Keratinocyte (primary cell): Measurements from ENCODE around the gene MAB21L3. TPM values are rescaled to one million over a fixed set of nuclear protein-coding genes. Genes with fewer than 3 reads are reported as not detected.

ENCODE experiments used
- DNase-seq: peaks from one replicate; pipeline ENCODE4 v3.0.0-alpha.2; 2011; ENCODE audit warnings: low read depth, missing footprints, low spot score
- FAIRE-seq: peaks from 2 replicates; lab custom pipeline; 2011; peaks lifted over from hg19 to GRCh38; lab: Jason Lieb, UNC
- H2AFZ ChIP-seq: 2 replicates; pipeline ENCODE4 v1.6.0; 2012; ENCODE audit warnings: low read length, control low read depth, inconsistent platforms; ENCODE audit not compliant: control insufficient read depth
- H3K27ac ChIP-seq: 2 replicates; pipeline ENCODE4 v1.5.1; 2011; ENCODE audit warnings: low read length; ENCODE audit not compliant: control insufficient read depth, insufficient read depth
- H3K27me3 ChIP-seq: 3 replicates; pipeline ENCODE4 v1.6.0; 2011; ENCODE audit warnings: low read length; ENCODE audit not compliant: control insufficient read depth, insufficient read depth; ENCODE audit errors: extremely low read depth
- H3K36me3 ChIP-seq, 2 experiments: 2 replicates in 1 of 2; 3 replicates in 1 of 2; pipeline ENCODE4 v1.5.1; 2011; ENCODE audit warnings: low read length in 2 of 2, mild to moderate bottlenecking in 1 of 2; ENCODE audit not compliant: control insufficient read depth in 2 of 2, insufficient read depth in 2 of 2; ENCODE audit errors: extremely low read depth in 1 of 2
- H3K4me1 ChIP-seq: 3 replicates; pipeline ENCODE4 v1.5.1; 2011; ENCODE audit warnings: low read length; ENCODE audit not compliant: control insufficient read depth, insufficient read depth; ENCODE audit errors: extremely low read depth
- H3K4me2 ChIP-seq: 3 replicates; pipeline ENCODE4 v1.6.0; 2011; ENCODE audit warnings: low read depth, low read length; ENCODE audit not compliant: control insufficient read depth, insufficient read depth; ENCODE audit errors: extremely low read depth
- H3K4me3 ChIP-seq, 3 experiments: fragments of 200-600 bp in 1 of 3; sonication (generic) in 1 of 3; 2 replicates in 2 of 3; 3 replicates in 1 of 3; pipeline ENCODE4 v1.5.1; 2011 to 2016; ENCODE audit warnings: low read length in 3 of 3, mild to moderate bottlenecking in 3 of 3, control low read depth in 2 of 3, inconsistent platforms in 1 of 3, low read depth in 1 of 3, mixed read lengths in 1 of 3, mixed run types in 1 of 3, moderate library complexity in 1 of 3; ENCODE audit not compliant: control insufficient read depth in 2 of 3, insufficient read depth in 2 of 3; ENCODE audit errors: extremely low read depth in 1 of 3
- H3K79me2 ChIP-seq: 2 replicates; pipeline ENCODE4 v1.6.0; 2012; ENCODE audit warnings: low read length; ENCODE audit not compliant: control insufficient read depth, insufficient read depth
- H3K9ac ChIP-seq: 3 replicates; pipeline ENCODE4 v1.6.0; 2011; ENCODE audit warnings: low read length; ENCODE audit not compliant: control insufficient read depth, insufficient read depth; ENCODE audit errors: extremely low read depth
- H3K9me1 ChIP-seq: 3 replicates; pipeline ENCODE4 v1.6.0; 2011; ENCODE audit warnings: low read length; ENCODE audit not compliant: control insufficient read depth, insufficient read depth; ENCODE audit errors: extremely low read depth
- H3K9me3 ChIP-seq: 2 replicates; pipeline ENCODE4 v1.5.1; 2012; ENCODE audit warnings: low read depth, low read length; ENCODE audit not compliant: control insufficient read depth
- H4K20me1 ChIP-seq: 3 replicates; pipeline ENCODE4 v1.6.0; 2011; ENCODE audit warnings: low read length; ENCODE audit not compliant: control insufficient read depth, insufficient read depth; ENCODE audit errors: extremely low read depth
- CTCF ChIP-seq, 3 experiments: IDR thresholded peaks in 1 of 3; conservative IDR thresholded peaks in 1 of 3; optimal IDR thresholded peaks in 1 of 3; 2 replicates in 2 of 3; 3 replicates in 1 of 3; pipeline versions ENCODE3 to v1.5.1; 2011; ENCODE audit warnings: low read length in 3 of 3, mild to moderate bottlenecking in 3 of 3, moderate library complexity in 2 of 3, control low read depth in 1 of 3, inconsistent platforms in 1 of 3; ENCODE audit not compliant: insufficient read depth in 2 of 3; ENCODE audit errors: extremely low read depth in 1 of 3
- EZH2 ChIP-seq: IDR thresholded peaks from one replicate; pipeline ENCODE4 v1.6.1; 2012; ENCODE audit warnings: inconsistent platforms, mild to moderate bottlenecking, low read length, moderate library complexity
- dilution Hi-C: fragments of 300-500 bp; cut with MboI; formaldehyde crosslinking; loops from one replicate; pipeline ENCODE4 v1.7.0; 2020; ENCODE audit warnings: low sequenced_read_pairs; ENCODE audit not compliant: extremely low pct_ligation_motif_present
- polyA plus RNA-seq, 5 experiments: library from polyadenylated mRNA; depleted of rRNA in 3 of 5; stranded (reverse) in 3 of 5; stranded (forward) in 1 of 5; unstranded in 1 of 5; fragments of >200 nt; gene quantifications; 1 replicate in 1 of 5; 2 replicates in 3 of 5; 3 replicates in 1 of 5; pipeline versions ENCODE4 v1.2.1 to v1.2.3, GENCODE V29; 2011 to 2012; ENCODE audit warnings: missing spikeins in 2 of 5, low read depth in 1 of 5, low replicate concordance in 1 of 5

MAB21L3 gene
- polyA plus RNA-seq, 1 donor (not counting 4 experiments of a cell fraction or from before 2014, with no cell fraction given) = 0.29 TPM

- H3K4me2 ChIP-seq = no peak overlapping the region
- no peak overlapping the region for H3K27ac ChIP-seq
- H3K4me3 ChIP-seq = no peak overlapping the region
- H3K36me3 ChIP-seq = no peaks in the 10 kb centered on the region
- DNase-seq (no peak), FAIRE-seq (no peak)
- dilution Hi-C loops = no loop called here
- no peaks in the 10 kb centered on the region for H4K20me1 ChIP-seq
- no peaks in the 10 kb centered on the region for H3K79me2 ChIP-seq
- H3K4me1 ChIP-seq = peaks cover 14% of the 10 kb centered on the region
- H3K9me1 ChIP-seq = no peaks in the 10 kb centered on the region
- no peak overlapping the region for H3K9ac ChIP-seq
- H2AFZ ChIP-seq = no peak overlapping the region
- no peaks in the 10 kb centered on the region for H3K27me3 ChIP-seq
- TF ChIP-seq EZH2 (no peak), CTCF (optimal IDR thresholded peaks at IDR 0.05 in 1 of 3, IDR thresholded peaks at IDR 0.05 in 1 of 3, conservative IDR thresholded peaks at IDR 0.05 in 1 of 3; ENCODE audit: extremely low read depth in 1 of 3, insufficient read depth in 2 of 3, low read length in 3 of 3) (no peak)
- no peaks in the 10 kb centered on the region for H3K9me3 ChIP-seq
Measured at GRCh38 chr1:116134476-116134773, 23.2 kb downstream of the MAB21L3 start.

DNA sequence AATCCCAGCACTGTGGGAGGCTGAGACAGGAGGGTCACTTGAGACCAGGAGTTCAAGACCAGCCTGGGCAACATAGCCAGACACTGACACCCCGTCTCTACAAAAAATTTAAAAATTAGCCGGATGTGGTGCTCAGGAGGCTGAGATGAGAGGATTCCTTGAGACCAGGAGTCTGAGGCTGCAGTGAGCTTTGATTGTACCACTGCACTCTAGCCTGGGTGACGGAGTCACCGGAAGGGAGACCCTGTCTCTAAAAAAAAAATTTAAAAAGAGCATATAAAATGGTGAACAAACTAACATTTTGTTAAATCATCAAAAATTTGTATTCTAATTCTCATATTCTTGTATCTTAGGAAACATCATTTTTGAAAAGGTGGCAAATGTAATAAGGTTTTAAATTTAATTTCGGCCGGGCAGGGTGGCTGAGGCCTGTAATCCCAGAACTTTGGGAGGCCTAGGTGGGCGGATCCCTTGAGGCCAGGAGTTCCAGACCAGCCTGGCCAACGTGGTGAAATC is 27.1 kb downstream of the MAB21L3 start:
- no peak overlapping the region for H3K4me3 ChIP-seq
- H3K27ac ChIP-seq = no peak overlapping the region
- no peaks in the 10 kb centered on the region for H3K79me2 ChIP-seq
- H2AFZ ChIP-seq = no peak overlapping the region
- dilution Hi-C loops = no loop called here
- no peak for TF ChIP-seq CTCF (optimal IDR thresholded peaks at IDR 0.05 in 1 of 3, IDR thresholded peaks at IDR 0.05 in 1 of 3, conservative IDR thresholded peaks at IDR 0.05 in 1 of 3; ENCODE audit: extremely low read depth in 1 of 3, insufficient read depth in 2 of 3, low read length in 3 of 3)
- no peak for TF ChIP-seq EZH2
- no peaks in the 10 kb centered on the region for H3K27me3 ChIP-seq
- DNase-seq (no peak), FAIRE-seq (no peak)
- H4K20me1 ChIP-seq = no peaks in the 10 kb centered on the region
- H3K9ac ChIP-seq = no peak overlapping the region
- H3K4me2 ChIP-seq = no peak overlapping the region
- H3K36me3 ChIP-seq = no peaks in the 10 kb centered on the region
- no peaks in the 10 kb centered on the region for H3K9me1 ChIP-seq
- H3K9me3 ChIP-seq = no peaks in the 10 kb centered on the region
- no peaks in the 10 kb centered on the region for H3K4me1 ChIP-seq
